Frontal cortex (tissue), 4 donors: Measurements from ENCODE around the gene NFATC1. TPM values are rescaled to one million over a fixed set of nuclear protein-coding genes. Genes with fewer than 3 reads are reported as not detected.
"Not testable (repeated sequence)": the region's sequence is repeated elsewhere in the genome, so short reads cannot be mapped to it uniquely, and the experiment has no call there.

Experiments used
- DNase-seq, 2 donors: peaks; one replicate each; pipeline ENCODE4 v3.0.0; 2012; ENCODE audit warnings: low spot score in 2 of 2
- FAIRE-seq: peaks from 2 replicates; lab custom pipeline; 2012; peaks lifted over from hg19 to GRCh38; lab: Jason Lieb, UNC
- total RNA-seq: library from RNA; depleted of rRNA; stranded (reverse); fragments of >200 nt; gene quantifications from one replicate; pipeline ENCODE4 v1.2.3, GENCODE V29; 2014
- donor health status: control.
- donor health status: control.
- donor health status: control.

Gene NFATC1
- total RNA-seq, 1 donor from 2014 or later = 0.41 TPM

DNA sequence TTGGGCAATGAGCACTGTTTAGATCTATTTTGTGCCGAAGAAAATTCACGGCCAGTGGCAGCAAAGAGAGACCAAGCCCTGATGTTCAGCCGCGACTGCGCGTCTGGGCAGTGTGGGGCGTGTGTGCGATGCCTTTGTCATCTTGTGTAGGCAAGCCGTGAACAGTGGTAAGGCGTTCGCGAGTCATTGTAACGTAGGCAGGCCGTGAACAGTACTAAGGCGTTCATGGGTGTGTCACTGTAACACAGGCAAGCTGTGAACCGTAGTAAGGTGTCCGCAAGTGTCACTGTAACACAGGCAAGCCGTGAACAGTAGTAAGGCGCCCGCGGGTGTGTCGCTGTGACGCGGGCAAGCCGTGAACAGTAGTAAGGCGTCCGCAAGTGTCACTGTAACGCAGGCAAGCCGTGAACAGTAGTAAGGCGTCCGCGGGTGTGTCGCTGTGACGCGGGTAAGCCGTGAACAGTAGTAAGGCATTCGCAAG, 99.9 kb downstream of the NFATC1 start:
- no peak for DNase-seq
- FAIRE-seq = no peak

DNA sequence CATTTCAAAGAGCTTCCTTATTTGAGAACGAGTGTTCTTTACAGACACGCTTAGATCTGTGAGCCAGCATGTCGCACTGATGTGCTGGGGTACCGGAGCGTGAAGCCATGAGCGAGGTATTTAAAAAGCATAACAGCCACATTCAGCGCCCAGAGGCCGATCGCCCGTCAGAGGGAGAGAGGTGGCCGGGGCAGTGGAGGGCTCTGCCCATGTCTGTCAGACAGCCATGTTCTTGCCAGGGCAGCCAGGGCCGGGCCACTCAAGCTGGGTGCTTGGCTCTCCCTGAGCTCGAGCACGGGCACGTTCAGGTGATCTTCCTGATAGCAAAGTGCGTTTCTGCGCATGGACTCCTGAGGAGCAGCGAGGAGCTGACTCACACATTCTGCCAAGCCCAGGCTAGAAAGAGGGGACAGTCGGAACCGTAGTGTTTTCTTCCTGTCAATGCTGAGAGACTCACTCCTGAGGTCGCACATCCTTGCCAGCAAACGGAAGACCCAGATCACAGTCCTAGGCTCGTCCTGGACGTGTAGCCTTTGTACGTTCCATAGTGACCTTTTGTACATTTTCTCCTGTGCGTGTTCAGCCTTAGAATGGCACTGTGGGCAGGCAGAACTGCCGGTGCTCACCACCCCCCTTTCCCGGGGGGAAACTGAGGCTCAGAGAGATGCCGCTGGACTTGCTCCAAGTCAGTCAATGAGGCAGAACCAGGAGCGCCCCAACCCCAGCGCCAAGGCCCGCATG, 100.7 kb downstream of the NFATC1 start:
- DNase-seq (no peak), FAIRE-seq (no peak)

DNA sequence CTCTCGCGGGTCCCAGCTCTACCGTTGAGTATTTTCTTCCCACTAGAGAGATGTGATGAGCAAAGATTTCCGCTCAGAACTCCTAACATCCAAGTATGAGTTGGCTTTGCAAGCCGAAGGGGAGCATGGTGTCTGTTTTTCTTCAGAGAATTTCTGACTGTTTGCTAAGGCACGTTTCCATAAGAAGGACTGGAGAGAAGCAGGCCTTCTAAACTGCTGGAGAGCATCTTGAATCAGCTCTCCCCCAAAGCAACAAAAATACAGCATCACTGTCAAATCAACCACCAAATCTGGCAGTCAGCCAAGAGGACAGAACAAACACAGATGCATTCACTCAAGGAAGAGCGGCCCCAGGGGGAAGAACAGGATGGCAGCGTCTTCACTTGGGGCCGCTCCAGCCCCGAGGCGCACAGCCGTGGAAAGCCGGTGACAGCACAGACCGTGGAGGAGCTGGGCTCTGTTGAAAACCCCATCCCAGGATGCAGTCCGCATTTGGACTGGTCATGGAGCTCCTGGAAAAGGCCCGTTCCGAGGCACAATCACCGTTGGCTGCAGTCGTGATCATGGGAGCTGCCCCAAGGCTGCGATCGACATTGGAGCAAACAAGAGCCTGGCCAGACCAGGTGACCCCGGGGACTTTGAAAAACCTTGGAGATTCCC, 101.4 kb downstream of the NFATC1 start:
- DNase-seq (peak in 1 of 2 donors; percentile 63), FAIRE-seq (no peak)

DNA sequence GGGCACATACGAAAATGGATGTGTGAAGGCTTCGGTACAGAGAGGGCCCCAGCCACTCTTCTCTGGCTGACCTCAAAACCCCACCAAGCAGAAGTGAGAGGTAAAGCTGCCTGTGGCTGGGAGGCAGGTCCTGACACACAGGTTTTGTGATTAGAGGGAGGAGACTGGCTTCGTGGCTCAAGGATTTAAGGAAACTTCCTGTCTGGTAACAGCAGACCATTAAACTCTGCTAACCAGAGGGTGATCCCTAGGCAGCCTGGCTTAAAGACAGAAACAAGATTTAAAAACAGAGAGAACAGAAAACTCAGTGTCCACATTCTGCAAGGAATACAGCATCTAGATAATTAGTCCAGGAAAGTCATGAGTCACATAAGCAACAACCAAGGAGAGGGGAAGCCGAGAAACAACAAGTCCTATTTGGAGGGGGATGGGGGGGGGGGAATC, 101.9 kb downstream of the NFATC1 start:
- no peak for FAIRE-seq
- no peak for DNase-seq

DNA sequence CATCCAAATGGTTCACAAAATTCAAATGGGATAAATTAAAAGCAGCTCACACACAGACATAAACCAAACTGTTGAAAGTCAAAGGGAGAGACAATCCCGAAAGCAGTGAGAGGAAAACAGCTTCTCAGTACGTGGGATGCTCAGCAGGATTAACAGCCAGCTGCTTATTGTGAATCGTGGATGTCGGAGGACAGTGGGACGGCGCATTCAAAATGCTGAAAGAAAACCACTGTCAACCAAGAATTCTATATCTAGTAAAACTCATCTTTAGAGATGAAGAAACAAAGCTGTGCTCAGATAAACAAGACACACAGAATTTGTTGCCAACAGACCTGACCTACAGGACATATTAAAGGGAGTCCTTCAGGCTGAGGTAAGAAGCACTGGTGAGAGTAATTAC, 102.9 kb downstream of the NFATC1 start:
- FAIRE-seq (no peak), DNase-seq (no peak)

DNA sequence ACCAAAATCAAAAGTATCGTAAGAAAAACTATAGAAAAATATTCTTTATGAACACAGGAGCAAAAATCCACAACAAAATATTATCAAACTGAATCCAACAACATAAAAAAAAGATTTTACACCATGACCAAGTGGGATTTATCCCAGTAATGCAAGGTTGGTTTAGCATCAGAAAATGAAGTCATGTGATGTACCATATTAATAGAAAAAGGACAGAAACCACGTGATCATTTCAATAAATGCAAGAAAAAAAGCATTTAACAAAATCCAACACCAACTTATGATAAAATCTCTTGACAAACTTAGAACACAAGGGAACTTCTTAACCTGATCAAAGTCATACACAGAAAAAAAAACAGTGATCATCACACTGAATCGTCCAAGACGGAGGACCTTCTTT, 105.3 kb downstream of the NFATC1 start:
- FAIRE-seq (no peak), DNase-seq (no peak)

DNA sequence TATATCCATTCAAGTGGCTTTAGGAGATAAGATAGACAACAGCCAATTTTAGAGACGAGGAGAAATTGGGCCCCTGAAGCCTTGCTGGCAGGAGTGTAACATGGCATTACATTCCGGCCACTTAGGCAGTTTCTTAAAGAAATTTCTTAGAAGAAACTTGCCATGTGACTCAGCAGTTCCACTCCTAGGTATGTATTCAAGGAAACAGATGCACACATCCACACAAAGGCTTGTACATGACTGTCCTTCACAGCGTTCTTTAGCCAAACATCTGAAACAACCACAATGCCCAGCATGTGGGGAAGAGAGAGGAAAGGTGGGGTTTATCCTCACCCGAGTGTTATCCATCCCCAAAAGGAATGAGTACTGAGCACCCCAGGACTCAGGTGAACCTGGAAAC, 107.1 kb downstream of the NFATC1 start:
- FAIRE-seq (no peak), DNase-seq (no peak)

DNA sequence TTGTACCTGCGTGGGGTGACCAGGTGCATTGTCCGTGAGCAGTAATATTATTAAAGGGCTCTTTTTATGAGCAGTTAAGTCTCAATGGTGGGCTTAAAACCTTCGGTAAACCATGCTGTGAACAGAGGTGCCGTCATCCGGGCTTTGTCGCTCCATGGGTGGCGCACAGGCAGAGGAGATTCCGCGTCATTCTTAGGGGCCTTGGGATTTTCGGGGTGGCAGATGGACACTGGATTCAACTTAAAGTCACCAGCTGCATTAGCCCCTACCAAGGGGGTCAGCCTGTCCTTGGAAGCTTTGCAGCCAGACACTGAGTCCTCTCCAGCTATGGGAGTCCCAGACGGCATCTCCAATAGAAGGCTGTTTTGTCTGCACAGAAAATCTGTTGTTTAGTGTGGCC, 107.7 kb downstream of the NFATC1 start:
- DNase-seq = no peak
- FAIRE-seq = no peak

DNA sequence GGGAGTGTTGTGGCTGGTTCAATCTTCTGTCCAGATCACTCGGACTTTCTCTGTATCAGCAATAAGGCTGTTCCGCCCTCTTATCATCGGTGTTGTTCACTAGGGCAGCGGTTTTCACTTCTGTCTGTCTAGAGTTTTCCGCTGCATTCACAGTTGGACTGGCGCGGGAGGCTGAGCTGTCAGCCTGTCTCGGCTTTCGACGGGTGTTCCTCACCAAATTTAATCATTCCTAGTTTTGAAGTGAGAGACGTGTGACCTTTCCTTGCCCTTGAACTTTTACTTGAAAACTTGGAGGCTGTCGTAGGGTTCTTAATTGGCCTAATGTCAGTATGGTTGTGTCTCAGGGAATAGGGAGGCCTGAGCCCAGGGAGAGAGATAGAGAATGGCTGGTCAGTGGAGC, 108.3 kb downstream of the NFATC1 start:
- no peak for DNase-seq

DNA sequence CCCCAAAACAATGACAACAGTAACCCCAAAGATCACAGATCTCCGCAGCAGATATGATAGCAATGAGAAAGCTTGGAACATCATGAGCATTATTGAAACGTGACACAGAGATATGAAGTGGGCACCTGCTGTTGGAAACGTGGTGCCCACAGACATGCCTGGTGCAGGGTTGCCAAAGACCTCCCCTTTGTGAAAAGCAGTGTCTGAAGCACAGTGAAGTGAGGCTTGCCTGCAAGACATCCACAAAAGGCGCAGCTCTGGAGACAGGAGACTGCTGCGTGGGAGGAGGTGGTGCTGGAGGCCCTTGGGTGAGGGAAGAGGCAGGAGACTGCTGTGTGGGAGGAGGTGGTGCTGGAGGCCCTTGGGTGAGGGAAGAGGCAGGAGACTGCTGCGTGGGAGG, 108.8 kb downstream of the NFATC1 start:
- DNase-seq, FAIRE-seq: not testable (repeated sequence)

More for the DNA sequence above, 108.3 kb downstream of the NFATC1 start:
- FAIRE-seq = no peak

DNA sequence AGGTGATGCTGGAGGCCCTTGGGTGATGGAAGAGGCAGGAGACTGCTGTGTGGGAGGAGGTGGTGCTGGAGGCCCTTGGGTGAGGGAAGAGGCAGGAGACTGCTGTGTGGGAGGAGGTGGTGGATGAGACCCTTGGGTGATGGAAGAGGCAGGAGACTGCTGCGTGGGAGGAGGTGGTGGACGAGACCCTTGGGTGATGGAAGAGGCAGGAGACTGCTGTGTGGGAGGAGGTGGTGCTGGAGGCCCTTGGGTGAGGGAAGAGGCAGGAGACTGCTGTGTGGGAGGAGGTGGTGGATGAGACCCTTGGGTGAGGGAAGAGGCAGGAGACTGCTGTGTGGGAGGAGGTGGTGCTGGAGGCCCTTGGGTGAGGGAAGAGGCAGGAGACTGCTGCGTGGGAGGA, 109.7 kb downstream of the NFATC1 start:
- not testable (repeated sequence) for FAIRE-seq, DNase-seq

DNA sequence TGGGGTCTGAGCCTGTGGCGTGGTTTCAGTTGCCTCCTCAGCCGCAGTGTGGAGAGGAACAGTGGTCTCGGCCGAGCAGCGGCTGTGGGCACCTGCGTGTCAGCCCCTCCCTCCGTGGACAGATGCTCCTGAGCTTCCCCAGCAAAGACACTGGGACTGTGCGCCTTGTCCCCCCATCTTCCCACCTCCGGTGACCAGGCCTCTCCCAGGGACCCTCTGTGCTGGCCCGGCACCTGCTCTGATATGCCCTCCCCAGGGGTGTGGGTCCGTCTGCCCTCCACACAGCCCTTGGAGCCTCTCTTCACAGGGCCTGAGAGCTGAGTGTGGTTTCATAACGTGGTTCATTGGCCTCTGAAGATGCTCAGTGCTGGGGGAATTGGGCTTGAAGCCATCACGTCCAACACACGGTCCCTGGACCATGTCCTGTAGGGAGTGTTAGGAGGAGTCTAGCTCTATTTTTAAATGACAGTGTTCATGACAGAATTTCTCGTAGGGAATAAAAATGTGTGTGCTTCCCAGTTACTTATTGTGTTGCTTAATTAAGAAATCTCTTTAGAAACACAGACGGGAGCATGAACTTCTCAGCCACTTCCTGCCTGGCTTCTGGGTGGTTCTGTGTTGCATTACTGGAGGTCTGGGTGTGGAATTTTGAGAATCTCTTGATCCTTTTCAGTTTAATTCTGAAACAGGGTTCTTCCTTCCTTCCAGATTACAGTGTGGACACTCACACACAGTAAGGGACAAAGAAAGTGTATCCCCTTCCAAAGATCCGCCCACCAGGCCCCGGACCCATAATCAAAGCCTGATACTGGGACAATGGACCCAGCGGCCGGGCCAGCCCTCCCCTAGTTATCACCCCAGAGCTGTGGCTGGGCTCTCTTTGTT, 110.7 kb downstream of the NFATC1 start:
- DNase-seq (no peak), FAIRE-seq (no peak)

DNA sequence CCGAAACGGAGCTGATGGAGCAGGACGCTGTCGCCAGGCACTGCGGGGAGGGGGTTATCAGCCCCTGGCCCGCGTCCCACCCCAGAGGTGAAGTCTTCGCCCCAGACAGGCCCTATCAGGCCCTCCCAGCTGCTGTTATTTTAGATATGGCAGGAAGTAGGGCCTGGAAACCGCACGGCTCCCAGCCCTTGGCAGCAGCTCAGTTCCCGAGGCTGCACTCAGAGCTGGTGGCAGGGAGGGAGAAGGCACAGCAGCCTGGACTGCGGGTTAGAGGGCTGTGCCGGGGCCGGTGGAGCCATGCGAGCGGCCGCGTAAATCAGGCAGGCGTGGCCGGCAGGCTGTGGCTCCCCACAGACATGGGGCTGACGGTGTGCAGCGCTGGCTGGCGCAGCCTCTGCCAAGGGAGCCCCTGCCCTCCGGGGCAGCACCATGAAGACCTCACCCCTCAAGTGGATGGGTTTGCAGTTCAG, 111.4 kb downstream of the NFATC1 start:
- DNase-seq (no peak), FAIRE-seq (no peak)

DNA sequence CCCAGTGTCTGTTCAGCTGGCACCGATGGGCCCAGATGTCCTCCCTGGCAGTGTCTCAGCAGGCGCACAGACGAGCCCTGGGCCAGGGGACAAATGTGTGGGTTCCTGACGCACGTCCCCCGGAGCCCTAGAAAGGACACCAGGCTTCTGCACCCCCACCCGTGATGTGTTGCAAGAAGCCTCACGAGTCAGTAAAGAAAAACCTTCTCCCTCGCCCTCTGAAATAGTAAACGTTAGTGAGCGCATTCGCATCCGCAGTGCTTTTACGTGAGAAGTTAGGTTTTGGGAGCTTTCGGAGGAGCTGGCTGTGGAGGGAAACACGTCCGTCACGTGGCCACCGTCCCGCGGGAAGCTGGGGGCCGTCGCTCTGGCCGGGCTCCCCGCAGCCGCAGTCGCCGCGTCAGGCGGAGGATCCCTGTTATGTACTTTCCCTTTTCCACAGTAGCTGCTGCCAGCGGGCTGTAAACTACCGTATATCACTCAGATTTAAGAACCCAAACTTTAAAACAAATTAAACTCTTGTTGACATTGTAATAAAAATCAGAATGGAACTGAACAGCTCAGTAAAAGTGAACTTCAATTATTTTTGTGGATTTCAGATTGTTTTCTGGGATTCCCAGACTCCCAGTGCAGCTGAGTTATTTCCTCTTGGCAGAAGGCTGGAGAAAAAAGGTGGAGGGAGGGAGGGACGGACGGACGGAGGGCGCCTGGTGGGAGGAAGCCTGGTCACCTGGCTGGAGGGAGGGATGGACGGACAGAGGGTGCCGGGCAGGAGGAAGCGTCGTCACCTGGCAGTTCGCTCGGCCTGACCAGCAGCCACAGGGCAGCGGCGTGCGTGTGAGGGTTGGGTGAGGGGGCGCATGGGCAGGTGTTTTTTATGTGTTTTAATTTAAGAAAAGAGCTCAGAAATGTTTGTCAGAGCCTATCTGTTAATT, 112.1 kb downstream of the NFATC1 start:
- no peak for FAIRE-seq
- DNase-seq = peak; percentile 76 to 77

DNA sequence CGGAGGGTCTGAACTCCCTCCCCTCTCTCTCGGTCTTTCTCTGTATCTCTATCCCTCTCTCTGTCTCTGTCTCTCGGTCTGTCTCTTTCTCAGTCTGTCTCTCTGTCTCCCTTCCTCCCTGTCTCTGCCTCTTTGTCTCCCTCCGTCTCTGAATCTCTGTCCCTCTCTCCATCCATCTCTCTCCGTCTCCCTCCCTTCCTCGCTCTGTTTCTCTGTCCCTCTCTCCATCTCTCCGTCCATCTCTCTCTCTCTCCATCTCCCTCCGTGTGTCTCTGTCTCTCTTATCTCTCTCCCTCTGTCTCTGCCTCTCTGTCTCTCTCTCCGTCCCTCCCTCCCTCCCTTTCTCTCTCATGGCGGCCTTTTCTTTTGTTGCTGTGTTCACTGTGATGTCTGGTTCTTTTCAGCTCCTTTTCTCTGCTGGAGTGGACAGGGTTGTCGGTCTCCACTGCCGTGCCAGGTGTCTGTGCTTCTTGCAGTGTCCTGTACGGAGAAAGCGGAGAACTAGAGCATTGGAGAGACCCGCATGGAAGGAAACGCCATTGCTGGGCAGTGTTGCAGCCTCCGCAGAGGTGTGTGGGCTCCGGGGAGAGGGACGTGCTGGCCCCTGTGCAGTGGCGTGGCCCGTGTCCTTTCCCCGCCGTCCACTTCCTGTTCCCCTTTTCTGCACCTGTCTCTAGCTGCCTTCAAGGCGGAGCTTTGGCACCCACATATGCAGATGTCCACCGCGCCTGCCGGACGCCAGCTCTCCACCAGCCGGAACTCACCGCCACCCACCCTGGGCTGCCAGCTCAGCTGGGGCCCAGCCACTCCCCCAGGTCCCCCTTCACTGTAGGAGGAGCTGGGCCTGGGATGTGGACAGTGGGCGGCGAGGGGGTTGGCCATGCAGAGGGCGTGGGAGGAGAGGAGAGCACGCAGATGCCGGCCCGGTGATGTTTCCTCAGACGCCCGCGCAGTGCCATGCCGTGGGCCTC, 113.1 kb downstream of the NFATC1 start:
- no peak for DNase-seq

DNA sequence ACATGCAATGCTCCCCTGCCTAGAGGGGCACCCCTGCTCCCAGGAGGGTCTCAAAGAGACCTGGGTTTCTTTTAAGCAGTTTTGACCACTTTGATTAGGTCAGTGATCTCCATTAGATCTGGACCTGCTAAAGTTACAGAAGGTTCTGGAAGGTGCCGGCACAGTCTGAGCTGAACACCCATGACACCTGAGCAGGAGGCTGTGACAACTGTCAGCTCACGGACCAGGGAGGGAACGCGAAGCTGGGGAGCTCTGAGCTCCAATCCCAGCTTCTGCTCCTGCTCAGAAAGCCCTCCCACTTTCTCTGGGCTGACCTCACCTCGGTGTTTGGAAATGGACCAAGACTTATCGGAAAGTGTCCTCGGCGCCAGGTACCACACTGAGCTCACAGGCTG, 113.8 kb downstream of the NFATC1 start:
- FAIRE-seq (no peak), DNase-seq (no peak)

More for the DNA sequence above, 113.1 kb downstream of the NFATC1 start:
- no peak for FAIRE-seq

DNA sequence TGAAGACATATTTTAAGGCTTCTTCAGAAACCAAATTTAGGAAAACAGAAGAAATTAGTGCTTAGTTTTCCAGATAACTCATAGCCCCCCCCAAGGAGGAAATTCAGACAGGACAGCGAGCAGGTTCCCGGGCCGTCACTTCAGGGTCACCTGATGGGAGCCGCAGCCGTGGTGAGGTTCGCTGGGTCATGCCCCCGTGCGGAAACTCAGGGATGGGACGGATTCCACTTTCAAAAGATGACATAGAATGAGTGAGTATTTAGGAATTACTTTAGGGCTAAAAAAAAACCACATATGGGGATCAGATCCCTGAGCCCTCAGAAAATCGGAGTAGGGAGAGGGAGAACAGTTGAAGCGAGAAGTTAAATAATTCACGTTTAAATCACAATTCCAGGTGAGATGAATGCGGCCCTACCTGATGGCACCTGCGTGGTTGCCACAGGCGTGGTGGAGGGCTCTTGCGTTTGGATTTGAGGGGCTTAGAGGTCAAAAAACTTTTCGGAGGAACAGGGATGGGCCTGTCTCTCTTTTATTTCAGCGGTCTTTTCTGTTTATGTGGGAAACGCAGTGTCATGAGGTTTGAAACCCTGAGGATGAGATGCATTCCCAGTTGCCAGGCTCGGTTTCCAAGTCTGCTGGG, 114.4 kb downstream of the NFATC1 start:
- DNase-seq = no peak
- no peak for FAIRE-seq
